Measurements from ENCODE around the gene ABITRAM.

ABITRAM gene

GRCh38 chr9:108933231-108933717, 926 bp upstream of the ABITRAM start:
- DNase-seq (ENCODE audit: low spot score): no peak
- TF ChIP-seq, protein P1, sequence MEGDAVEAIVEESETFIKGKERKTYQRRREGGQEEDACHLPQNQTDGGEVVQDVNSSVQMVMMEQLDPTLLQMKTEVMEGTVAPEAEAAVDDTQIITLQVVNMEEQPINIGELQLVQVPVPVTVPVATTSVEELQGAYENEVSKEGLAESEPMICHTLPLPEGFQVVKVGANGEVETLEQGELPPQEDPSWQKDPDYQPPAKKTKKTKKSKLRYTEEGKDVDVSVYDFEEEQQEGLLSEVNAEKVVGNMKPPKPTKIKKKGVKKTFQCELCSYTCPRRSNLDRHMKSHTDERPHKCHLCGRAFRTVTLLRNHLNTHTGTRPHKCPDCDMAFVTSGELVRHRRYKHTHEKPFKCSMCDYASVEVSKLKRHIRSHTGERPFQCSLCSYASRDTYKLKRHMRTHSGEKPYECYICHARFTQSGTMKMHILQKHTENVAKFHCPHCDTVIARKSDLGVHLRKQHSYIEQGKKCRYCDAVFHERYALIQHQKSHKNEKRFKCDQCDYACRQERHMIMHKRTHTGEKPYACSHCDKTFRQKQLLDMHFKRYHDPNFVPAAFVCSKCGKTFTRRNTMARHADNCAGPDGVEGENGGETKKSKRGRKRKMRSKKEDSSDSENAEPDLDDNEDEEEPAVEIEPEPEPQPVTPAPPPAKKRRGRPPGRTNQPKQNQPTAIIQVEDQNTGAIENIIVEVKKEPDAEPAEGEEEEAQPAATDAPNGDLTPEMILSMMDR (IDR thresholded peaks at IDR 0.05): no peak
- peak overlapping the region; percentile 95 to 96 for H3K27ac ChIP-seq
- H3K4me3 ChIP-seq: peak overlapping the region; percentile 99

DNA sequence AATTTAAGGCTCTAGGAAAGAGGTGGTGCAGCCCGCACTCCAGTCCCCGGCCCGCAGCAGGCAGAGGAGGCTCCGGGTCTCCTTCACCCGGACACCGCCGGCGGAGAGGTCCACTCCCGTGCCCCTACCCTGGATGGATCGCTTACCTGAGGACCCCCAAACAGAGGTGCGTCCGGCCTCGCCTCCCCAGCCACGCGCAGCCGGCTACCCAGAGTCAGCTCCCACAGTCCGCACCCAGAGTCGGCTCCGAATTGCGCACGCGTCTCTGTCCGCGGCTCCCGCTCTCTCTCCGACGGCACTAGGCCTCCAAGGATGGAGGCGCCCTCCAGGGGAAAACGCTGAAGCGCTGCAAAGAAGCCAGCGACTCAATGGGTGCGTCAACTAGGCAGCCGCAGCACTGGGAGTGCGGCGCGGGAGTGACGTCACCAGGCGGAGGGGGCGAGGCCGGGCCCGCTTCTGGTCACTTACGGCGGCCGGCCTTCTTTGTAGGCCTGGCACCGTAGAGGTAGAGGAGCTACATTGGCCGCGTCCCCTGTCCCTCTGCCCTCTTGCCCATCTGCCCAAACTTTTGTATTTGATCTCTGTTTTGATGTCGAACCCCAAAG, 380 bp upstream of the ABITRAM start, which contains the start of gene ELP1:
TSS of gene ELP1 (minus strand) at position 407 of the 605 bp plus-strand sequence. CDS start 2,978 bp downstream, outside the sequence.
- TF ChIP-seq, protein P1 (IDR thresholded peaks at IDR 0.05): no peak
- peak within 1 kb of the TSS; percentile 95 to 96 for H3K27ac ChIP-seq

DNA sequence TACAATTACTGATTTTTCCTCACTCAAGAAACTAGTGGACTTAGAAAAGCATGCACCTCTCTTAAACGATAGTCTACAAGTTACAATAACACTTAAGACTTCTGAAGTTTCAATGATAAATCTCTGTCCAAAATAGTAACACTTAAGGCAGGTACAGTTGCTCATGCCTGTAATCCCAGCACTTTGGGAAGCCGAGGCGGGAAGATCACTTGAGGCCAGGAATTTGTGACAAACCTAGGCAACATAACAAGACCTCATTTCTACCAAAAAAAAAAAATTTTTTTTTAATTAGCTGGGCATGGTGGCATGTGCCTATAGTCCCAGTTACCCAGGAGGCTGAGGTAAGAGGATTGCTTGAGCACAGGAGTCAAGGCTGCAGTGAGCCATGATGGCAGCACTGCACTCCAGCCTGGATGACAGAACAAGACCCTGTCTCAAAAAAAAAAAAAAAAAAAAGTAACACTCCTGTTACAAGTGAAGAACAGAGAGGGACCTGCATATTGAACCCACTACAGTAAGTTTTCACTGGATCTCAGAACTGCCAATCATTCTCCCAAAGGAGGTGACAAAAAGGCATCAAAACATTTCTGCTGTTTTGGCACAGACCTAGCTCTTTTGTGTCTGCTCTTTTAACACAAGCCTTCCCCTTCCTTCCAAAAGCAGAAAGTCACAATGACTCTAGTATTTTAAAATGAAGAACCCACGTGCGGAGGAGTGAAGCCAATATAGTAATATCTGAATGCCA, 3.5 kb downstream of the ABITRAM start:
- DNase-seq (ENCODE audit: low spot score): no peak
- TF ChIP-seq, protein P1 (IDR thresholded peaks at IDR 0.05): no peak
- H3K4me3 ChIP-seq: no peak overlapping the region
- no peak overlapping the region for H3K27ac ChIP-seq

More for the DNA sequence above, 380 bp upstream of the ABITRAM start, which contains the start of gene ELP1:
- peak; percentile 94 for DNase-seq (ENCODE audit: low spot score)
- peak within 1 kb of the TSS; percentile 99 for H3K4me3 ChIP-seq

DNA sequence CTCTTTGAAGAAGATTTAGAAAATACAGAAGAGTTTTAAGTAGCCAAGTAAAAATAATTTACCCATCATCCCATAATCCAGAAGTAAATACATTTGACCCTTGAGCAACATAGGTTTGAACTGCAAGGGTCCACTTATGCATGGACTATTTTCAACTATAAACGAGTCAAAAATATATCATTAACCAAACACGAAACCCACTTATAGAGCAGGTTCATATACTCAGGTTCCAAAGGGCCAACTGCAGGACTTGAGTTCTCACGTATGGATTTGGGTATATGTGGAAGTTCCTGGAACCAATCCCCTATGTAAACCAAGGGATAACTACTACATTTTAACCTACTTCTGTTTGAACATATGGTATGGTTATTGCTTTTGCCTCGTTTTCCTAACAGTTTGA, 5.8 kb downstream of the ABITRAM start:
- no peak for DNase-seq (ENCODE audit: low spot score)
- TF ChIP-seq, protein P1 (IDR thresholded peaks at IDR 0.05): no peak
- Histone ChIP-seq H3K4me3 (no peak overlapping the region), H3K27ac (no peak overlapping the region)

GRCh38 chr9:108950168-108950567, 16.0 kb downstream of the ABITRAM start:
- Histone ChIP-seq H3K4me3 (no peak overlapping the region), H3K27ac (no peak overlapping the region)
- no peak for DNase-seq (ENCODE audit: low spot score)
- TF ChIP-seq, protein P1 (IDR thresholded peaks at IDR 0.05): no peak

- TF ChIP-seq, protein P1 (IDR thresholded peaks at IDR 0.05): no peak
- Histone ChIP-seq H3K4me3 (no peak overlapping the region), H3K27ac (no peak overlapping the region)
- DNase-seq (ENCODE audit: low spot score): no peak
Observed at GRCh38 chr9:108951578-108951977, 17.4 kb downstream of the ABITRAM start.

Data from coronary artery (tissue), 2 donors.